ENCODE data around the gene CPNE2. TPM values are rescaled to one million over a fixed set of nuclear protein-coding genes. Genes with fewer than 3 reads are reported as not detected.

Gene CPNE2
- total and polyA plus RNA-seq, 4 donors = 6.8 to 14.6 (median 11.0) TPM

- Histone ChIP-seq H3K9me3 (ENCODE audit: control insufficient read depth in 4 of 4, low read length in 3 of 4) (no peaks in the 10 kb centered on the region), H3K27me3 (ENCODE audit: control insufficient read depth in 4 of 4, insufficient read depth in 4 of 4, low read length in 3 of 4) (no peaks in the 10 kb centered on the region), H3K36me3 (ENCODE audit: control insufficient read depth in 4 of 4, insufficient read depth in 3 of 4, low read depth in 1 of 4, low read length in 3 of 4) (peaks cover 2 to 15% (median 8%) of the 10 kb centered on the region in 4 donors), H3K9ac (ENCODE audit: low read depth in 1 of 2, low read length in 2 of 2) (no peak overlapping the region), H3K4me3 (ENCODE audit: low read depth in 1 of 3, low read length in 3 of 3) (no peak overlapping the region), H3K4me1 (ENCODE audit: control insufficient read depth in 4 of 4, insufficient read depth in 4 of 4, low read length in 3 of 4) (no peaks in the 10 kb centered on the region), H3K27ac (ENCODE audit: low read depth in 1 of 2, low read length in 2 of 2) (no peak overlapping the region)
- TF ChIP-seq EGR1 (IDR thresholded peaks at IDR 0.05; ENCODE audit: low read depth in 2 of 2) = no peak
- no peak for TF ChIP-seq CTCF (IDR thresholded peaks at IDR 0.05; ENCODE audit: low read depth, low read length, missing input control)
- TF ChIP-seq GABPA (IDR thresholded peaks at IDR 0.05 in 1 of 2, conservative IDR thresholded peaks at IDR 0.05 in 1 of 2) = no peak
- no peak for TF ChIP-seq RXRA (IDR thresholded peaks at IDR 0.05)
- no peak for TF ChIP-seq NR2F2 (IDR thresholded peaks at IDR 0.05)
- TF ChIP-seq REST (IDR thresholded peaks at IDR 0.05) = no peak
- no peak for TF ChIP-seq RAD21 (IDR thresholded peaks at IDR 0.05)
- no peak for TF ChIP-seq MAX (IDR thresholded peaks at IDR 0.05)
- TF ChIP-seq TAF1 (conservative IDR thresholded peaks at IDR 0.05) = no peak
- TF ChIP-seq JUND (IDR thresholded peaks at IDR 0.05) = no peak
- TF ChIP-seq YY1 (IDR thresholded peaks at IDR 0.05) = no peak
- no peak for TF ChIP-seq HNF4G (IDR thresholded peaks at IDR 0.05)
- TF ChIP-seq ZBTB33 (IDR thresholded peaks at IDR 0.05) = no peak
- TF ChIP-seq HNF4A (conservative IDR thresholded peaks at IDR 0.05) = no peak
- TF ChIP-seq, protein P1, sequence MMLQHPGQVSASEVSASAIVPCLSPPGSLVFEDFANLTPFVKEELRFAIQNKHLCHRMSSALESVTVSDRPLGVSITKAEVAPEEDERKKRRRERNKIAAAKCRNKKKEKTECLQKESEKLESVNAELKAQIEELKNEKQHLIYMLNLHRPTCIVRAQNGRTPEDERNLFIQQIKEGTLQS (IDR thresholded peaks at IDR 0.05) = no peak
- TF ChIP-seq FOXA1 (IDR thresholded peaks at IDR 0.05) = no peak
- no peak for TF ChIP-seq FOXA2 (IDR thresholded peaks at IDR 0.05)
- TF ChIP-seq SP1 (IDR thresholded peaks at IDR 0.05) = no peak
- no peak for DNase-seq (ENCODE audit: low spot score)
- 93% methylated on average over 4 of the region's 4 CpGs for WGBS
Measured at GRCh38 chr16:57049678-57050077, 42.7 kb upstream of the CPNE2 start.
